ENCODE data around the gene FILIP1.

Gene FILIP1, protein sequence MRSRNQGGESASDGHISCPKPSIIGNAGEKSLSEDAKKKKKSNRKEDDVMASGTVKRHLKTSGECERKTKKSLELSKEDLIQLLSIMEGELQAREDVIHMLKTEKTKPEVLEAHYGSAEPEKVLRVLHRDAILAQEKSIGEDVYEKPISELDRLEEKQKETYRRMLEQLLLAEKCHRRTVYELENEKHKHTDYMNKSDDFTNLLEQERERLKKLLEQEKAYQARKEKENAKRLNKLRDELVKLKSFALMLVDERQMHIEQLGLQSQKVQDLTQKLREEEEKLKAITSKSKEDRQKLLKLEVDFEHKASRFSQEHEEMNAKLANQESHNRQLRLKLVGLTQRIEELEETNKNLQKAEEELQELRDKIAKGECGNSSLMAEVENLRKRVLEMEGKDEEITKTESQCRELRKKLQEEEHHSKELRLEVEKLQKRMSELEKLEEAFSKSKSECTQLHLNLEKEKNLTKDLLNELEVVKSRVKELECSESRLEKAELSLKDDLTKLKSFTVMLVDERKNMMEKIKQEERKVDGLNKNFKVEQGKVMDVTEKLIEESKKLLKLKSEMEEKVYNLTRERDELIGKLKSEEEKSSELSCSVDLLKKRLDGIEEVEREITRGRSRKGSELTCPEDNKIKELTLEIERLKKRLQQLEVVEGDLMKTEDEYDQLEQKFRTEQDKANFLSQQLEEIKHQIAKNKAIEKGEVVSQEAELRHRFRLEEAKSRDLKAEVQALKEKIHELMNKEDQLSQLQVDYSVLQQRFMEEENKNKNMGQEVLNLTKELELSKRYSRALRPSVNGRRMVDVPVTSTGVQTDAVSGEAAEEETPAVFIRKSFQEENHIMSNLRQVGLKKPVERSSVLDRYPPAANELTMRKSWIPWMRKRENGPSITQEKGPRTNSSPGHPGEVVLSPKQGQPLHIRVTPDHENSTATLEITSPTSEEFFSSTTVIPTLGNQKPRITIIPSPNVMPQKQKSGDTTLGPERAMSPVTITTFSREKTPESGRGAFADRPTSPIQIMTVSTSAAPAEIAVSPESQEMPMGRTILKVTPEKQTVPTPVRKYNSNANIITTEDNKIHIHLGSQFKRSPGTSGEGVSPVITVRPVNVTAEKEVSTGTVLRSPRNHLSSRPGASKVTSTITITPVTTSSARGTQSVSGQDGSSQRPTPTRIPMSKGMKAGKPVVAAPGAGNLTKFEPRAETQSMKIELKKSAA (N-terminal part only)

GRCh38 chr6:75493400-75494064 lies at the start of gene FILIP1:
FILIP1 (minus strand) TSS chr6:75493800; CDS start chr6:75414972, 78,828 bp downstream.
- no peak for DNase-seq

- DNase-seq, result no peak
Measured at GRCh38 chr6:75543311-75543710, 49.7 kb upstream of the FILIP1 start.

GRCh38 chr6:75539136-75539535 lies 45.5 kb upstream of the FILIP1 start:
- no peak for DNase-seq

DNA sequence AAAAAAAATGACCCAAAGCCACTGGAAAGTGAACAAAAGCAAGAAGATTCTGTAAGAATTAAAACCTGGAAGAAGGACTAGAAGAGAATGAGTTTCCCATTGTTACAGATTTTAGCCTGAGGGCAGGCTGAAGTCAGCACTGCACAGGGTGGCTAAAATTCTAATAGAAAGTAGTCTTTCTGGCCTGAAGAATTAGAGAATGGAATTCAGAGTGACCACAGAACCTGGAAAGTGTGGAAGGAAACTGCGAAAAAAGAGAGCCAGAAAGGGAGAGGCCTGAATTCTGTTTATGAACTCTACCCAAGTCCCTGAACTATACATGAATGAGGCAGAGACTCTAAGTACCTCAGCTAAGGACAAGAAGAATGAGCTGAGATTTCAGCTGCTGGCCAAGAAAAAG lies 38.9 kb upstream of the FILIP1 start:
- DNase-seq, result no peak

GRCh38 chr6:75531174-75531573 lies 37.6 kb upstream of the FILIP1 start:
- DNase-seq, result no peak

GRCh38 chr6:75530696-75531095 lies 37.1 kb upstream of the FILIP1 start:
- no peak for DNase-seq

GRCh38 chr6:75528423-75528822 lies 34.8 kb upstream of the FILIP1 start:
- no peak for DNase-seq

GRCh38 chr6:75526502-75527127 lies 33.0 kb upstream of the FILIP1 start:
- no peak for DNase-seq

DNA sequence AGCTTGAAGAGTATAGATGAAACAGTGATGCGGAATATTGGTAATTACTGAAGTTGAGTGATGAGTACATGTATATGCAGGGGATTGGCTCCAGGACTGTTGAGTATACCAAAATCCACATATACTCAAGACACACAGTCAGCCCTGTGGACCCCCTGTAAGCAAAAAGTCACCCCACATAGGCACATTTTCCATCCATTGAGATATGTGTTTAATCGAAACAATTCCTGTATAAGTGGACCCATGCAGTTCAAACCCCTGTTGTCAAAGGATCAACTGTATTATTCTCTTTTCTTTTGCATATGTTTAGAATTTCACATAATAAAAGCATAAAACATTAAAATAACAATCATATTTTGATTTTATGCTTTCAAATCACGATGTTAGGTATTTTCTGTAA lies 32.1 kb upstream of the FILIP1 start:
- no peak for DNase-seq

GRCh38 chr6:75524322-75524972 lies 30.8 kb upstream of the FILIP1 start:
- DNase-seq, result no peak

DNA sequence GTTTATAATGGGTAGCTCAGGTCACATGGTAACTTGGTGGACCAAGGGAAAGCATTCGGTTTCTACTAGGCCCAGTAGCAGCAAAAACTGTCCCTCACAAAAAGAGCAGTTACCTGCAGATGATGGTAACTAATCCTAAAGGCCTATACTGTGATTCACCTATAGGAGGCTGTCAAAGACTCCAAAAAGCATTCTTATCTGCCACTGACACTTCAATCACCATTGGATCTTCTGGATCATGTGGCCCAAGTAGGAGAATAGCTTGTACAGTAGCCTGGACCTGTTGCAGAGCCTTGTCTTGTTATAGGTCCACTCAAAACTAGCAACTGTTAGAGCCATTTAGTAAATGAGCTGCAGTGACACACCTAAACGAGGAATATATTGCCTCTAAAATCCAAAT lies 23.2 kb upstream of the FILIP1 start:
- DNase-seq, result no peak

DNA sequence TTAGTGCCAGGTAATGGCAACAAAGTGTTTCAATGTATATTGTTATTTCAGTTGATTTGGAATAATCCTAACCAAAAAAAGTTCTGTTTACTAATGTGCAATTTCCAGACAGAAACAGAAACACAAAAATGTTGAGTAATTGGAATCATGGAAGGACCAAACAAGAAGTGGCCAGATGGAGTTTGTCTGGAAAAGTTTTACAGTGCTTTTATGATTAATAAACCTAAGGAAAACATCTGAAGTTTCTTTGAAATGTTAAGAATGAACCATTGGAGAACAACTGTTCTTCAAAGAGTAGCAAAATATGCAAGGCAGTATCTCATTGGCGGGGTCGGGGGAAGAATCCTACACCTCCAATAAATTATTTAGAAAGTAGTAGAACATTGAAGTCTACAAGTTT lies 19.0 kb upstream of the FILIP1 start:
- no peak for DNase-seq

DNA sequence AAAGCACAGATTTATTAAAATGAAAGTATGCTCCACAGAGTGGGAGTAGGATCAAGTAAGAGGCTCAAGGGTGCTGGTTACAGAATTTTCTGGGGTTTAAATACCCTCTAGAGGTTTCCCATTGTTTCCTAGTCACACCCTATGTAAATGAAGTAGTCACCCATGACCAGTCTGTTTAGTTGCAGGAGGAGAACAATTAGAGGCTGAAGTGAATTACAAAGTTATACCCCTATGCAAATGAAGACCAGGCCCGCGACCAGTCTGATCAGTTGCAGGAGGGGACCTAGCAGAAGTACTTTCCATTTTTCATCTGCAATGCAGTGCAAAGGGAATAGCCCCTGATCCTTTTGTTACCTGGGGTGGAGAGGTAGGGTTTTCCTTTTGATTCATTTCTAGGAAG lies 11.8 kb upstream of the FILIP1 start:
- DNase-seq, result no peak

- DNase-seq, result no peak
Measured at GRCh38 chr6:75504465-75505222, 11.0 kb upstream of the FILIP1 start.

- no peak for DNase-seq
Measured at GRCh38 chr6:75503291-75503690, 9.7 kb upstream of the FILIP1 start.

GRCh38 chr6:75502884-75503283 lies 9.3 kb upstream of the FILIP1 start:
- DNase-seq, result no peak

DNA sequence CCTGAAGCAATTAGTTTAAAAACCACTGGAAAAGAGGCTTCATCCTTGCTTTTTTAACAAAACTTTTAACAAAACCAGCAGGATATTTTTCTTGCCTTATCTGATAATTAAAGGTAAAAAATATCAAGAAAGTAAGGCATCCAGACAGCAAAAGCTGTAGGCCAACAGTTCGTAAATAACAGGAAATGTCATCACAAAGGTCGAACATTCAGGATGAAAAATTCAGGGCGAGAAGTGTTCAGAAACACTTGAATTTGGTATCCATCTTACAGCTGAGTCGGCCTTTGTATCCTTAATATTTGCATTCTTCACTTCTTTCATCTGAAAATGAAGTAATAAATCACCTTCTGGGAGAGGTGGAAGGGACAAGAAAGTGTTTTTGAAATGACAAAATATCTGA lies 8.2 kb upstream of the FILIP1 start:
- DNase-seq, result no peak

- no peak for DNase-seq
Measured at GRCh38 chr6:75499640-75500039, 6.0 kb upstream of the FILIP1 start.

GRCh38 chr6:75498862-75499261 lies 5.3 kb upstream of the FILIP1 start:
- no peak for DNase-seq

DNA sequence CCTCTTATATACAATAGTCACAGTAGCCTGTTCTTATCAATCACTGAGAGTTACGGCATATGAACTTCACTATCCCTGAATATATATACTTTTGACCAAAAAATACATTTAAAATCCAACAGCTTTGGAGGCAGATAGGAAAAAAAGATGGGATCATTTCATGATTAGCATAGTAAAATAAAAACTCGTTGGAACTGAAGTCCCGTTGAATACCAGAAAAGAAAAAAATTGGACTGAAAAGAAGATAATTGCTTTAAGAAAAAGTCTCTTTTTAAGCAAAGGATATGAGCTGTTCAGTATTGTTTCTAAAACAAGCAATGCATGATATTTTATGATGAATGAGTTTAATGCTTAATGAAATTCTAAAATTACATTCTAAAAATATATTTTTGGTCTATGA lies 4.4 kb upstream of the FILIP1 start:
- no peak for DNase-seq

DNA sequence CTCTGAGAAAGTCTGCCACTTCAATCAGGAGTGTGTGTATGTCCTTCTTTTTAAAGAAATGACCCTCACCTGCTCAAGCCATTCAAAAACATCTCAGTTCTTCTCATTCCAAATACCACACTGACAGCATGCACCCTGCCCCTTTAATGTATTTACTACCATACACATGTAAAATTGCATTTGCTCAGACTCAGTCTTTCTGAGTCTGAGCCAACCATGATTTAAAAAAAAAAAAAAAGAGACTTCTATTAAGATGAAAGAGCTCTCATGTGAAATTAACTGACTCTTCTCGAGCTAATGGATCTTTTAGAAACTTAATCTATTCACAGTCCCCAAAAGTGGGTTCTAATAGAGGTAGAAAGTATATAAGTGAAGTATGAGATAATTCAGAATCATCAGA lies 1.4 kb upstream of the FILIP1 start:
- no peak for DNase-seq

All from DMS79 (cell line).